ENCODE results near the gene SPDYE4. TPM values are rescaled to one million over a fixed set of nuclear protein-coding genes. Genes with fewer than 3 reads are reported as not detected.

SPDYE4 gene
- total and polyA plus RNA-seq, 2 experiments from 2014 or later: not detected

DNA sequence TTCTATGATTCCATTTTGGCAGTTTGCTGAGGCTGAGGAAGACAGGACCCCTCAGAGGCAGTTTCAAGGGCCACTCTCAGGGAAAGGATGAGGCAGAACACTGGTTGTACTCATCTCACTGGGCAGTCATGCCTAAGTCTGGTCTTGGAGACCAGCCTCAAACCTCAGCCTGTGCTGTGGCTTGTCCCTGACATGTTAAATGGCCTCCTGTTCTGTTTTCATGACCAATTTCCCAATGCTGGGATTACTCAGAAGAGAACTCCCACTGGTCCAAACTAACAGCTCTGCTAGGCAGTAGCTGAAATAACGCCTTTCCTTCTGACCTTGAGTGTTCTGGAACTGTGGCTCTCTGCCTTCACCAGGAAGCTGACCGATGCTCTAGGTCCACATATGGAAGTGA is 8.4 kb upstream of the SPDYE4 start (continued):
- TF ChIP-seq, protein P1, sequence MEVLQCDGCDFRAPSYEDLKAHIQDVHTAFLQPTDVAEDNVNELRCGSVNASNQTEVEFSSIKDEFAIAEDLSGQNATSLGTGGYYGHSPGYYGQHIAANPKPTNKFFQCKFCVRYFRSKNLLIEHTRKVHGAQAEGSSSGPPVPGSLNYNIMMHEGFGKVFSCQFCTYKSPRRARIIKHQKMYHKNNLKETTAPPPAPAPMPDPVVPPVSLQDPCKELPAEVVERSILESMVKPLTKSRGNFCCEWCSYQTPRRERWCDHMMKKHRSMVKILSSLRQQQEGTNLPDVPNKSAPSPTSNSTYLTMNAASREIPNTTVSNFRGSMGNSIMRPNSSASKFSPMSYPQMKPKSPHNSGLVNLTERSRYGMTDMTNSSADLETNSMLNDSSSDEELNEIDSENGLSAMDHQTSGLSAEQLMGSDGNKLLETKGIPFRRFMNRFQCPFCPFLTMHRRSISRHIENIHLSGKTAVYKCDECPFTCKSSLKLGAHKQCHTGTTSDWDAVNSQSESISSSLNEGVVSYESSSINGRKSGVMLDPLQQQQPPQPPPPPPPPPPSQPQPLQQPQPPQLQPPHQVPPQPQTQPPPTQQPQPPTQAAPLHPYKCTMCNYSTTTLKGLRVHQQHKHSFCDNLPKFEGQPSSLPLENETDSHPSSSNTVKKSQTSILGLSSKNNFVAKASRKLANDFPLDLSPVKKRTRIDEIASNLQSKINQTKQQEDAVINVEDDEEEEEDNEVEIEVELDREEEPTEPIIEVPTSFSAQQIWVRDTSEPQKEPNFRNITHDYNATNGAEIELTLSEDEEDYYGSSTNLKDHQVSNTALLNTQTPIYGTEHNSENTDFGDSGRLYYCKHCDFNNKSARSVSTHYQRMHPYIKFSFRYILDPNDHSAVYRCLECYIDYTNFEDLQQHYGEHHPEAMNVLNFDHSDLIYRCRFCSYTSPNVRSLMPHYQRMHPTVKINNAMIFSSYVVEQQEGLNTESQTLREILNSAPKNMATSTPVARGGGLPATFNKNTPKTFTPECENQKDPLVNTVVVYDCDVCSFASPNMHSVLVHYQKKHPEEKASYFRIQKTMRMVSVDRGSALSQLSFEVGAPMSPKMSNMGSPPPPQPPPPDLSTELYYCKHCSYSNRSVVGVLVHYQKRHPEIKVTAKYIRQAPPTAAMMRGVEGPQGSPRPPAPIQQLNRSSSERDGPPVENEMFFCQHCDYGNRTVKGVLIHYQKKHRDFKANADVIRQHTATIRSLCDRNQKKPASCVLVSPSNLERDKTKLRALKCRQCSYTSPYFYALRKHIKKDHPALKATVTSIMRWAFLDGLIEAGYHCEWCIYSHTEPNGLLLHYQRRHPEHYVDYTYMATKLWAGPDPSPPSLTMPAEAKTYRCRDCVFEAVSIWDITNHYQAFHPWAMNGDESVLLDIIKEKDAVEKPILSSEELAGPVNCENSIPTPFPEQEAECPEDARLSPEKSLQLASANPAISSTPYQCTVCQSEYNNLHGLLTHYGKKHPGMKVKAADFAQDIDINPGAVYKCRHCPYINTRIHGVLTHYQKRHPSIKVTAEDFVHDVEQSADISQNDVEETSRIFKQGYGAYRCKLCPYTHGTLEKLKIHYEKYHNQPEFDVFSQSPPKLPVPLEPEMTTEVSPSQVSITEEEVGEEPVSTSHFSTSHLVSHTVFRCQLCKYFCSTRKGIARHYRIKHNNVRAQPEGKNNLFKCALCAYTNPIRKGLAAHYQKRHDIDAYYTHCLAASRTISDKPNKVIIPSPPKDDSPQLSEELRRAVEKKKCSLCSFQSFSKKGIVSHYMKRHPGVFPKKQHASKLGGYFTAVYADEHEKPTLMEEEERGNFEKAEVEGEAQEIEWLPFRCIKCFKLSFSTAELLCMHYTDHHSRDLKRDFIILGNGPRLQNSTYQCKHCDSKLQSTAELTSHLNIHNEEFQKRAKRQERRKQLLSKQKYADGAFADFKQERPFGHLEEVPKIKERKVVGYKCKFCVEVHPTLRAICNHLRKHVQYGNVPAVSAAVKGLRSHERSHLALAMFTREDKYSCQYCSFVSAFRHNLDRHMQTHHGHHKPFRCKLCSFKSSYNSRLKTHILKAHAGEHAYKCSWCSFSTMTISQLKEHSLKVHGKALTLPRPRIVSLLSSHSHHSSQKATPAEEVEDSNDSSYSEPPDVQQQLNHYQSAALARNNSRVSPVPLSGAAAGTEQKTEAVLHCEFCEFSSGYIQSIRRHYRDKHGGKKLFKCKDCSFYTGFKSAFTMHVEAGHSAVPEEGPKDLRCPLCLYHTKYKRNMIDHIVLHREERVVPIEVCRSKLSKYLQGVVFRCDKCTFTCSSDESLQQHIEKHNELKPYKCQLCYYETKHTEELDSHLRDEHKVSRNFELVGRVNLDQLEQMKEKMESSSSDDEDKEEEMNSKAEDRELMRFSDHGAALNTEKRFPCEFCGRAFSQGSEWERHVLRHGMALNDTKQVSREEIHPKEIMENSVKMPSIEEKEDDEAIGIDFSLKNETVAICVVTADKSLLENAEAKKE (CRISPR knock-in tag; IDR thresholded peaks at IDR 0.05): no peak

DNA sequence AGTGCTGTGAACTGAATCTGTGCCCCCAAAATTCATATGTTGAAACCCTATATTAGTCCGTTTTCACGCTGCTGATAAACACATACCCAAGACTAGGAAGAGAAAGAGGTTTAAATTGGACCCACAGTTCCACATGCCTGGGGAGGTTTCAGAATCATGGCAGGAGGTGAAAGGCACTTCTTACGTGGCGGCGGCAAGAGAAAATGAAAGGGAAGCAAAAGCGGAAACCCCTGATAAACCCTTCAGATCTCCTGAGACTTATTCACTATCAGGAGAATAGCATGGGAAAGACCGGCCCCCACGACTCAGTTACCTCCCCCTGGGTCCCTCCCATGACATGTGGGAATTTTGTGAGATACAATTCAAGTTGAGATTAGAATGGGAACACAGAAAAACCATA is 3.7 kb upstream of the SPDYE4 start:
- H3K27ac ChIP-seq (ENCODE audit: low read depth): no peak overlapping the region
- H3K27me3 ChIP-seq (ENCODE audit: insufficient read depth): no peaks in the 10 kb centered on the region
- H3K9me2 ChIP-seq (ENCODE audit: insufficient read depth): no peaks in the 10 kb centered on the region
- H3K4me1 ChIP-seq (ENCODE audit: insufficient read depth): no peaks in the 10 kb centered on the region
- H3K4me3 ChIP-seq: no peak overlapping the region
- Mint-ChIP-seq H3K4me3 (no peak overlapping the region), H3K27me3 (ENCODE audit: insufficient read depth, low read depth, poor library complexity) (peaks cover 2% of the 10 kb centered on the region), H3K9me3 (peaks cover 12% of the 10 kb centered on the region), H3K4me1 (0 out of 3 replicates have a peak, but pooled peaks cover 2% of the 10 kb centered on the region), H3K36me3 (ENCODE audit: low read depth) (peaks cover 4% of the 10 kb centered on the region; the same call in 1 of the 3 replicates), H3K27ac (no peak overlapping the region)
- ATAC-seq (no peak), DNase-seq (ENCODE audit: low spot score) (no peak)
- H4K20me1 ChIP-seq (replicated peaks; ENCODE audit: insufficient read depth): no peaks in the 10 kb centered on the region
- no peaks in the 10 kb centered on the region for H3K36me3 ChIP-seq (ENCODE audit: insufficient read depth)
- H3K4me2 ChIP-seq: no peak overlapping the region
- H3K79me2 ChIP-seq (replicated peaks; ENCODE audit: insufficient read depth): no peaks in the 10 kb centered on the region
- H3F3A ChIP-seq (replicated peaks; ENCODE audit: low read depth): no peaks in the 10 kb centered on the region
- no peak overlapping the region for H2AFZ ChIP-seq
- TF ChIP-seq, protein P2, sequence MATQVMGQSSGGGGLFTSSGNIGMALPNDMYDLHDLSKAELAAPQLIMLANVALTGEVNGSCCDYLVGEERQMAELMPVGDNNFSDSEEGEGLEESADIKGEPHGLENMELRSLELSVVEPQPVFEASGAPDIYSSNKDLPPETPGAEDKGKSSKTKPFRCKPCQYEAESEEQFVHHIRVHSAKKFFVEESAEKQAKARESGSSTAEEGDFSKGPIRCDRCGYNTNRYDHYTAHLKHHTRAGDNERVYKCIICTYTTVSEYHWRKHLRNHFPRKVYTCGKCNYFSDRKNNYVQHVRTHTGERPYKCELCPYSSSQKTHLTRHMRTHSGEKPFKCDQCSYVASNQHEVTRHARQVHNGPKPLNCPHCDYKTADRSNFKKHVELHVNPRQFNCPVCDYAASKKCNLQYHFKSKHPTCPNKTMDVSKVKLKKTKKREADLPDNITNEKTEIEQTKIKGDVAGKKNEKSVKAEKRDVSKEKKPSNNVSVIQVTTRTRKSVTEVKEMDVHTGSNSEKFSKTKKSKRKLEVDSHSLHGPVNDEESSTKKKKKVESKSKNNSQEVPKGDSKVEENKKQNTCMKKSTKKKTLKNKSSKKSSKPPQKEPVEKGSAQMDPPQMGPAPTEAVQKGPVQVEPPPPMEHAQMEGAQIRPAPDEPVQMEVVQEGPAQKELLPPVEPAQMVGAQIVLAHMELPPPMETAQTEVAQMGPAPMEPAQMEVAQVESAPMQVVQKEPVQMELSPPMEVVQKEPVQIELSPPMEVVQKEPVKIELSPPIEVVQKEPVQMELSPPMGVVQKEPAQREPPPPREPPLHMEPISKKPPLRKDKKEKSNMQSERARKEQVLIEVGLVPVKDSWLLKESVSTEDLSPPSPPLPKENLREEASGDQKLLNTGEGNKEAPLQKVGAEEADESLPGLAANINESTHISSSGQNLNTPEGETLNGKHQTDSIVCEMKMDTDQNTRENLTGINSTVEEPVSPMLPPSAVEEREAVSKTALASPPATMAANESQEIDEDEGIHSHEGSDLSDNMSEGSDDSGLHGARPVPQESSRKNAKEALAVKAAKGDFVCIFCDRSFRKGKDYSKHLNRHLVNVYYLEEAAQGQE (IDR thresholded peaks at IDR 0.05; ENCODE audit: unreplicated experiment): no peak
- TF ChIP-seq, protein P1 (CRISPR knock-in tag; IDR thresholded peaks at IDR 0.05): no peak
- TF ChIP-seq NANOG (IDR thresholded peaks at IDR 0.05; ENCODE audit: borderline replicate concordance): no peak
- TF ChIP-seq STAT1 (IDR thresholded peaks at IDR 0.05; ENCODE audit: unreplicated experiment): no peak
- no peak for TF ChIP-seq JUNB (IDR thresholded peaks at IDR 0.05; ENCODE audit: unreplicated experiment)
